HG02885 (cell line): Measurements from ENCODE around the gene PRAMEF15.
"Not testable (repeated sequence)": the region's sequence is repeated elsewhere in the genome, so short reads cannot be mapped to it uniquely, and the experiment has no call there.

Experiments
- ATAC-seq: cut with Tn5 transposase; IDR thresholded peaks from one replicate; pipeline ENCODE4 v1.9.1; 2021; ENCODE audit warnings: mild to moderate bottlenecking; ENCODE audit not compliant: unreplicated experiment, poor library complexity

PRAMEF15 gene

DNA sequence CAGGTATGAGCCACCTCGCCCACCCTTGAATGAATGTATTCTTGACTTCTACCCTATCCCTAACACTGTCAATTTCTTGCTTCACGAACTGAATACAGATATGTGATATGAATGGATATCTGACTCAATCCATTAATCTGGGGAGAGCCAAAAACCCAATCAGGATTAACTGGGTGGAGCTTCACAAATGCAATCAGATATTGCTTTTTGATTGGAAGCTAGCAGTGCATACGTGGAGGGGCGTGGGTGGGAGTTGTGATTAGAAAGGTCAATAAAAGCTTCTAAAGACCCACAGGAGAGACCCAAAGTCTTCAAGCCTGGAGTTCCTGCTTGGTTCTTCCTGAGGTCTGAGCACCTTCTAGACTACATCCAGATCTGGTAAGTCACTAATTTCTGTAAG is at the start of gene PRAMEF15:
Gene PRAMEF15 (plus strand): TSS at position 301 of the 400 bp plus-strand sequence. CDS start 2,827 bp downstream, outside the sequence.
- not testable (repeated sequence) for ATAC-seq

DNA sequence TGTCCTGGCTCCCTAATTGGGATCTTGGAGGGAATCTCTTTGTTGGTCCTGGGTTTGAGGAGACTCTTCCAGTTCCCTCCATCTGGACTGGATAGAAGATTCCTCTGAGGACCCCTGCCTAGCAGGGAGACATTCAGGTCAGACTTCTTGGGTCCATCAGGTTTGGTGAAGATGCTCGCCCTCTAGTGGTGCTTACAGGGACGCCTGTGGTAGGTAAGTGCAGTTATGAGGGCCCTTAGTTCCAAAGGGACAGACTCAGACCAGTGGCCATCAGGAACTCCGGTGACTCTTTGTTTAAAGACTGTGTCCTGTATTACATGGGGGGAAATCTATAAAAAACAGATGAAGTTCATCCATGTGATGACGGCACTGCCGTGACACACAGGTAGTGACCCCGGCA is 38.4 kb upstream of the PRAMEF15 start:
- not testable (repeated sequence) for ATAC-seq

DNA sequence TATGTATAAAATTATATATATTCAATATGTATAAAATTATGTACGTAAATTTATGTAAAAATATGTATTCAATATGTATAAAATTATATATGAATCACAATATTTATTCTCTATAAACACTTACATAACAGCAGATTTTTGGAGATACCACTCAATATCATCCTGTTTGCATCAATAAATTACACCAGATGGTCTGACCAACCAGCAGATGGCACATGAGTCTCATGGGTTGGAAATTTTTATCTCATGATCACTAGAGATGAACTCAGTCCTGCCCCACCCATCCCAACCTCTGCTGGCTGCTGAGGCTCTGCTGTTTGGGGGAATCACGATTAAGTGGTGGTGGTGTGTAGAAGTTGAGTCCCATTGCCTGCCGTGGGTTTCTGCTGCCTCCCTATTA is 35.8 kb upstream of the PRAMEF15 start:
- ATAC-seq = not testable (repeated sequence)

DNA sequence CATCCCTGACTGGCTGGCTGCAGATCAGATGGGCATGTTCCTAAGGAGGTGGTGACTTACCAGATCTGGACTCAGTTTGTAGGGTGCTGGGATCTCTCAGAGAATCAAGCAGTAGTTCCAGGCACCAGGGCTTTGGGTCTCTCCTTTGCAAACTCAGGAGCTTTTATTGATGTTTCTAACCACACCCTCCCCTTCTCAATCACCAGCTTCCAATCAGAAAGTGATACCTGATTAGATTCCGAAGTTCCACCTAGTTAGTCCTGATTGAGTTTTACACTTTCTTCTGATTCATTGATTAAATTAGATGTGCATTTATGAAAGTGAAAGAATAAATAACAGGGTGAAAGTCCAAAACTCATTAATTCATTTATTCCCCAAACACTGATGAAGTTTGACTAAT is 30.3 kb upstream of the PRAMEF15 start, which contains the start of gene PRAMEF8:
Gene PRAMEF8 (minus strand): TSS at position 101 of the 400 bp plus-strand sequence. CDS start 1,046 bp downstream, outside the sequence.
- not testable (repeated sequence) for ATAC-seq

DNA sequence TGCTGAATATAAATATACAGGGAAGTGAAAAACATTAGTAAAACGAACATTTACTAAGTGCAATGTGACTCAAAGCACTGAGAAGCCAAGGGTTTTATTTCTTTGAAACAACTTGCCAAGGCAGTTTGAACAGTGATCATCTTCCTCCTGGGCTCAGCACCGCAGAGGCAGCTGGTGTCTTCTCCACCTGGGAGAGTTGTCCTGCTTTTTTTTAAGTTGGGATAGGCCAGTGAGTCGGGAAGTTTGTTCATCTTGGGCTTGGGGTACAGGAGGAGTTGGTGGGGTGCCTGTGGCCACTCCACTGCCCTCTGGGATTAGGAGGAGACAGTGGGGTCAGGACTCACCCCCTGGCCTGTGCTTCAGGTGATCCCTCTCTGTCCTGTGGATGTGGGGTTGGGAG is 26.4 kb upstream of the PRAMEF15 start:
- ATAC-seq = not testable (repeated sequence)

DNA sequence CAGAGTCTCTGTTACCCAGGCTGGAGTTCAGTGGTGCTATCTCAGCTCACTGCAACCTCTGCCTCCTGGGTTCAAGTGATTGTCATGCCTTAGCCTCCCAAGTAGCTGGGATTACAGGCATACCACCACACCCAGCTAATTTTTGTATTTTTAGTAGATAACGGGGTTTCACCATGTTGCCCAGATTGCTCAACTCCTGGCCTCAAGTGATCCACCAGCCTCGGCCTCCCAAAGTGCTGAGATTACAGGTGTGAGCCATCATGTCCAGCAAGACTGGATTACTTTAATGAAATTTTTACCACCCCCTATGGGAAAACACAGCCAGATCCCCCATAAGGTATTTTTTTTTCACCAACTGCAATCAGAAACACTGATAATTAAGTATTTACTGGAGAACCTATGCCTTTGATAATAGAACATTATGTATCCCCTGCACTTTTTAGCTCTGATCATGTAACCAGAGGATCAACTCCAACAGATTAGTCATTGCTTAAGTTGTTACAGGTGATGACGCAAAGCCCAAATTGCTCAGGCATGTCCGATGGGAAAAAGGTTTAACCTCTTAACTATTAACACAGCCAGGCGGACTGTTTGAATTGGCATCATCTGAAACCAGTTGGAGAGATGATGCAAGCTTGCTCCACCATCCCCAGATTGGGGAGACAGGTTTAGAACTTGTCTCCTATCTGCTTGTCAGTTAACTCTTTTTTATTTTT is 18.0 kb upstream of the PRAMEF15 start:
- not testable (repeated sequence) for ATAC-seq

DNA sequence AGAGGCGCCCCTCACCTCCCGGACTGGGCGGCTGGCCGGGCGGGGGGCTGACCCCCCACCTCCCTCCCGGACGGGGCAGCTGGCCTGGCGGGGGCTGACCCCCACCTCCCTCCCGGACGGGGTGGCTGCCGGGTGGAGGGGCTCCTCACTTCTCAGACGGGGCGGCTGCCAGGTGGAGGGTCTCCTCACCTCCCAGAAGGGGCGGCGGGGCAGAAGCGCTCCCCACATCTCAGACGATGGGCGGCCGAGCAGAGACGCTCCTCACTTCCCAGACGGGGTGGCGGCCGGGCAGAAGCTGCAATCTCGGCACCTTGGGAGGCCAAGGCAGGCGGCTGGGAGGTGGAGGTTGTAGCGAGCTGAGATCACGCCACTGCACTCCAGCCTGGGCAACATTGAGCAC is 16.7 kb upstream of the PRAMEF15 start:
- not testable (repeated sequence) for ATAC-seq

DNA sequence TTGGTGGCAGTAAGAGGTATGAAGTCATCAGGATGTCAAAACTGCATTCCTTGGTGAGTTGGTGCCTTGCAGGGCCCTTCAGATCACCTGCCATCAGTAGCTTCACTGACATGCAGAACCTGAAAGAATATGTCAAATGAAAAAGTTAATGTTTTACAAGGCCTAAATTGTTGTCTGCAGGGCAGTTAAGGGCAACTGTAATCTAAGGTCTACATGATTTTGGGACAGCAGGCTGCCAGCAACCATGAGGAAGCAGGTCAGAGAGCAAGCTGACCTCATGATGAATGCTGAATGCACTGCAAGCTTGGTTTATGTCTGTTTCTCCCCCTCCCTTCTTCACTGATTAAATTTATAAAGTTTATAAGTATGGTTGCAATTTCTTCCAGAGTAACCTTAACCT is 13.2 kb upstream of the PRAMEF15 start:
- not testable (repeated sequence) for ATAC-seq

DNA sequence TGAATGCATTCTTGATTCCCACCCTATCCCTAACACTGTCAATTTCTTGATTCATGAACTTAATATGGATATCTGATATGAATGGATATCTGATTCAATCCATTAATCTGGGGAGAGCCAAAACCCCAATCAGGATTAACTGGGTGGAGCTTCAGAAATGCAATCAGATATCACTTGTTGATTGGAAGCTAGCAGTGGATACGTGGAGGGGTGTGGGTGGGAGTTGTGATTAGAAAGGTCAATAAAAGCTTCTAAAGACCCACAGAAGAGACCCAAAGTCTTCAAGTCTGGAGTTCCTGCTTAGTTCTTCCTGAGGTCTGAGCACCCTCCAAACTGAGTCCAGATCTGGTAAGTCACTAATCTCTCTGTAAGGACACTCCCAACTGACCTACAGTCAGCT is 12.1 kb upstream of the PRAMEF15 start, which contains the start of gene PRAMEF33:
Gene PRAMEF33 (plus strand): TSS at position 301 of the 400 bp plus-strand sequence. CDS start 2,416 bp downstream, outside the sequence.
- not testable (repeated sequence) for ATAC-seq

DNA sequence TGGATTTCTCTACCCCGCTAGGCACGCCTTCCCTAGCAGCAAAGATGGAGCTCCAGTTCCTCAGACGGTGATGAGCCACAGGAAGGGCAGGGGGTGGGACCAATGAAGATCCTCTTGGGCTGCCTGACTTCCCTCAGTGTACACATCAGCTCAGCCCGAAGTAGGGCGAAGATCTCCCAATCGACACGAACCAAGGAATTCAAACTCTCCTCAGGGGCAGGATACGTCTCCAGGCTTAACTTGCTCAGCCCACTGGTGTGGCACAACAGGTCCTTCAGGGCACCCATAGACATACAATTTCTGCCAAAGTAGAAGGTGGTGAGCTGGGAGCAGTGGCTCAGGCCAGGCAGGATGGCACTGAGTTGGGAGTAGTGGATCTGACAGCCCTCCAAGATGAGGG is 27.1 kb downstream of the PRAMEF15 start:
- not testable (repeated sequence) for ATAC-seq

DNA sequence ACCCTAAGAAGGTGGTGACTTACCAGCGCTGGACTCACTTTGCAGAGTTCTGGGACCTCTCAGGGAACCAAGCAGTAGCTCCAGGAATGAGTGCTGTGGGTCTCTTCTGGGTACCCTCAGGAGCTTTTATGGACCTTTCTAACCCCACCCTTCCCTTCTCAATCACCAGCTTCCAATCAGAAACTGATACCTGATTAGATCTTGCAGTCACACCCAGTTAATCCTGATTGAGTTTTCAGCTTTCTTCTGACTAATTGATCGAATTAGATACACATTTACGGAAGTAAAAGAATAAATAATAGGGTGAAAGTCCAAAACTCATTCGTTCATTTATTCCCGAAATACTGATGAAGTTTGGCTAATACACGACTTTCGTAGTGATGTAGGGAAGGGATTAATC is 31.7 kb downstream of the PRAMEF15 start, which contains the start of gene PRAMEF14:
Gene PRAMEF14 (minus strand): TSS at position 101 of the 400 bp plus-strand sequence. CDS start 1,820 bp downstream, outside the sequence.
- ATAC-seq = not testable (repeated sequence)

DNA sequence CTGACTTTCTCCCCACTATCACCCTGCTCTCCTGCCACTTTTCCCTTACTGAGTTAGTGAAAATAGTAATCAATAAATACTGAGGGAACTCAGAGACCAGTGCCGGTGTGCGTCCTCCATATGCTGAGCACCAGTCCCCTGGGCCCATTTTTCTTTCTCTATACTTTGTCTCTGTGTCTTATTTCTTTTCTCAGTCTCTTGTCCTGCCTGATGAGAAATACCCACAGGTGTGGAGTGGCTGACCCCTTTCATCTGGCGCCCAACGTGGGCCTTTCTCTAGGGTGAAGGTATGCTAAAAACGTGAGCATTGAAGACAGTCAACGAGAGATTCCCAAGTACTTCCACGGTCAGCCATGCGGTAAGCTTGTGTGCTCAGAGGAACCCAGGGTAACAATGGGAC is 38.1 kb downstream of the PRAMEF15 start:
- ATAC-seq = not testable (repeated sequence)

DNA sequence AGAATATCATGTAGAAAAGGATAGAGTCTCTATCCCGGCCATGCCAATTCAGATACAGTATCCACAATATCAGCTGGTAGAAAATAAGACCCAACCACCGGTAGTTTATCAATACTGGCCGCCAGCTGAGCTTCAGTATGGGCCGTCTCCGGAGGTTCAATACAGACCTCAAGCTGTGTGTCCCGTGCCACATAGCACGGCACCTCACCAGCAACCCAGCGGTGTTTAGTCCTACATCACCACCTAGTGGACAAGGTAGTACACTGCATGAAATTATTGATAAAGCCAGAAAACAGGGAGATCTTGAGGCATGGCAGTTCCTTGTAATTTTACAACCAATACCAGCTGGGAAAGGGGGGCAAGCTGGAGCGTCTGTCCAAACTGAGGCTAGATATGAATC is 39.1 kb downstream of the PRAMEF15 start:
- not testable (repeated sequence) for ATAC-seq

DNA sequence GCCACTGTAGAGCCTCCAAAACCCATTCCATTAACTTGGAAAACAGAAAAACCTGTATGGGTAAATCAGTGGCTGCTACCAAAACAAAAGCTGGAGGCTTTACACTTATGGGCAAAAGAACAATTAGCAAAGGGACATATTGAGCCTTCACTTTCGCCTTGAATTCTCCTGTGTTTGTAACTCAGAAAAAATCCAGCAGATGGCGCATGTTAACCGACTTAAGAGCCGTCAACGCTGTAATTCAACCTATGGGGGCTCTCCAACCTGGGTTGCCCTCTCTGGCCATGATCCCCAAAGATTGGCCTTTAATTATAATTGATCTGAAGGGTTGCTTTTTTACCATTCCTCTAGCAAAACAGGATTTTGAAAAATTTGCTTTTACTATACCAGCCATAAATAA is 41.4 kb downstream of the PRAMEF15 start:
- ATAC-seq = not testable (repeated sequence)

DNA sequence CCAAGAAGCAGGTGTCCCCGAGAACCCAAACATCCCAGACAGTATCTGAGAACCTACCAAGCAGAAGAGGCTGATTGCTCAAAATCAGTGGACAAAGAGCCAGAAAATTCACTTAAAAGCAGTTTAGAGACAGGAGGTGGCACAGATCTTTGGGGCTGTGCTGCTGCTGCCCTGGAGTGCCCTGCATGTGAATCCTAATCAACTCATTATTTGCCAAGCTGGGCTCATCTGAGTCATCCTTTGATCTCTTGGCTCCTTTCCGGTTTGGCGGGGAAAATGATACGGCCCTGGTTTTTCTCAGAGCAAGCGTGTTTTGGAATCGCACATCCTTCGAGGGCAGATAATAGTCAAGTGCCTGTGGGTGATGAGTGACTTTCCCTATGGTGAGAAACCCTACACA is 47.0 kb downstream of the PRAMEF15 start:
- ATAC-seq = not testable (repeated sequence)

DNA sequence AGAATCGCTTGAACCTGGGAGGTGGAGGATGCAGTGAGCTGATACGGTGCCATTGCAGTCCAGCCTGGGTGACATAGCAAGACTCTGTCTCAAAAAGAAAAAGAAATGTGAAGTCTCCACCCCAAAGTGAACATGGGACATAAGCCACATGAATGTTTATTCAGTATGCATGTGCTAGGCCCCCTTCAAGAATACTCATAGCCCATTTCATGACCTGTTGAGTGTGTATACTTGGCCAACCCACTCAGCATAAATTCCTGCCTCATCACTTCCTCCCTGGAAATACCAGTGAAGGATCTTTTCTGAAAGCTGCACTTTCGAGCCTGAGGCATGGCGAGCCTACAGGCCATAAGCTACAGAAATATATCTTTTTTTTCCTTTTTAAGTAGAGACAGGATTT is 49.5 kb downstream of the PRAMEF15 start:
- ATAC-seq = not testable (repeated sequence)

DNA sequence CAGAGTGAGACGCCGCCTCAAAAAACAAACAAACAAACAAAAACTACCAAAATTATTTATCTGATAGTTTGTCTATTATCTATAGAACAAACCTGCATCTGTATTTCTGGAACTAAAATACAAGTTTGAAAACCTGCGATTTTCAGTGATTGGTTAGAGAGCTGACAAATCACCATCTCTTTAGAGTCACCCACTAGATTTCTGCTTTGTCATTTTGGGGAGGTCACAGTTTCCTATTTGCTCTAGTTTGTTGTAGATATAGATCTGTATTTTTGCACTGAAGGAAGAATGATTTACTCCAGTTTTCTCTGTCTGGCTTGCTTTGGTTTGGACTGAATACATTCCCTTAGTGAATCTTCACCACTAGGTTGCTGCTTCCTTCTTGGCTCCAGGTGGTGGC is 51.2 kb downstream of the PRAMEF15 start:
- ATAC-seq = not testable (repeated sequence)

DNA sequence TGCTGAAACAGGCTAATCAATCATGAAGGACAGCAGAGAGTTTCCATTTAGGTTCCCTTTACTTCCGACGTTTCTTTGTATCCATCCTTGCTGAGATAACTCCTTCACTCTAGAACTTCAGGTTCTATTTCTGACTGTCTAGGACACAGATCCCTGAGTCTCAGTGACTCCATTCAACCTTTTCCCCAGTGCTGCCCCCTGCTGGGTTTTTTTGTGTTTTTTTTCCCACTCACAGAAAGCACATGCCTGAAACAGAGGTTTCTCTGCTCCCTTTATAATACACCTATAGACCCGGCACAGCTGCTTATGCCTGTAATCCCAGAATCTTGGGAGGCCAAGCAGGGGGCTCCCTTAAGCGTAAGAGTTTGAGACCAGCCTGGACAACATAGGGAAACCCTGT is 53.2 kb downstream of the PRAMEF15 start:
- ATAC-seq = not testable (repeated sequence)
